WTC11 (cell line): ENCODE measurements around the gene CST9. TPM values are rescaled to one million over a fixed set of nuclear protein-coding genes. Genes with fewer than 3 reads are reported as not detected.

Source experiments
- ATAC-seq: fragments of 200-7000 bp; cut with Tn5 transposase; 2 replicates; pipeline ENCODE4 v1.10.0; 2021; ENCODE audit warnings: mild to moderate bottlenecking, moderate library complexity
- CTCF ChIA-PET: fragments of 300-600 bp; sonication (Branson Sonifier 250); formaldehyde crosslinking; loops from one replicate; lab custom pipeline; 2021; ENCODE audit warnings: antibody characterized with exemption; lab: Charles Lee
- POLR2A ChIA-PET: fragments of 350-600 bp; sonication (Branson Sonifier 250); formaldehyde crosslinking; loops from one replicate; lab custom pipeline; 2021; ENCODE audit warnings: antibody characterized with exemption; lab: Charles Lee
- DNase-seq: peaks from one replicate; pipeline ENCODE4 v3.0.0; 2021; ENCODE audit warnings: low spot score
- H3K27ac Mint-ChIP-seq: 2 replicates; pipeline ENCODE4 v1.8.0; 2021; ENCODE audit warnings: mixed read lengths
- H3K27me3 Mint-ChIP-seq: 2 replicates; pipeline ENCODE4 v1.8.0; 2021; ENCODE audit warnings: low read depth, mild to moderate bottlenecking, moderate library complexity, mixed read lengths
- H3K36me3 Mint-ChIP-seq: 2 replicates; pipeline ENCODE4 v1.8.0; 2021; ENCODE audit warnings: mixed read lengths
- H3K4me1 Mint-ChIP-seq: 2 replicates; pipeline ENCODE4 v1.8.0; 2022; ENCODE audit warnings: mixed read lengths
- H3K4me3 Mint-ChIP-seq: 2 replicates; pipeline ENCODE4 v1.8.0; 2021; ENCODE audit warnings: mild to moderate bottlenecking, moderate library complexity, mixed read lengths
- H3K9me3 Mint-ChIP-seq: 2 replicates; pipeline ENCODE4 v1.8.0; 2021; ENCODE audit warnings: mixed read lengths
- AR ChIP-seq: fragments of 250-450 bp; sonication (Bioruptor Pico); IDR thresholded peaks from 2 replicates; pipeline ENCODE4 v1.9.0; 2021; ENCODE audit warnings: mild to moderate bottlenecking
- CREB1 ChIP-seq: sonication (generic); formaldehyde crosslinking; IDR thresholded peaks from 2 replicates; pipeline ENCODE4 v1.8.0; 2023; ENCODE audit warnings: mild to moderate bottlenecking, missing genetic modification reagents
- E2F5 ChIP-seq: sonication (generic); formaldehyde crosslinking; IDR thresholded peaks from 2 replicates; pipeline ENCODE4 v1.8.1; 2022; ENCODE audit warnings: mild to moderate bottlenecking, moderate library complexity, missing genetic modification reagents
- GTF2I ChIP-seq: fragments of 250-450 bp; sonication (Bioruptor Pico); conservative IDR thresholded peaks from 2 replicates; pipeline ENCODE4 v1.4.0; 2021; ENCODE audit warnings: mild to moderate bottlenecking
- MYBL2 ChIP-seq: sonication (generic); formaldehyde crosslinking; IDR thresholded peaks from 2 replicates; pipeline ENCODE4 v1.8.1; 2023; ENCODE audit warnings: mild to moderate bottlenecking, moderate library complexity, missing genetic modification reagents
- NFE2L1 ChIP-seq: sonication (generic); formaldehyde crosslinking; IDR thresholded peaks from 2 replicates; pipeline ENCODE4 v1.8.1; 2023; ENCODE audit warnings: missing genetic modification reagents
- NR2C2 ChIP-seq: sonication (generic); formaldehyde crosslinking; IDR thresholded peaks from 2 replicates; pipeline ENCODE4 v1.8.0; 2022; ENCODE audit warnings: mild to moderate bottlenecking, missing genetic modification reagents
- OVOL2 ChIP-seq: fragments of 250-450 bp; sonication (Bioruptor Pico); IDR thresholded peaks from 2 replicates; pipeline ENCODE4 v1.9.0; 2021; ENCODE audit warnings: mild to moderate bottlenecking, borderline replicate concordance
- PRDM15 ChIP-seq: sonication (generic); formaldehyde crosslinking; IDR thresholded peaks from 2 replicates; pipeline ENCODE4 v1.8.0; 2022; ENCODE audit warnings: missing genetic modification reagents
- RELA ChIP-seq: sonication (generic); formaldehyde crosslinking; IDR thresholded peaks from 2 replicates; pipeline ENCODE4 v1.8.1; 2022; ENCODE audit warnings: missing genetic modification reagents, mild to moderate bottlenecking, borderline replicate concordance
- ZNF121 ChIP-seq: sonication (generic); formaldehyde crosslinking; IDR thresholded peaks from 2 replicates; pipeline ENCODE4 v1.8.0; 2023; ENCODE audit warnings: missing genetic modification reagents
- ZNF512 ChIP-seq: sonication (generic); formaldehyde crosslinking; IDR thresholded peaks from 2 replicates; pipeline ENCODE4 v1.8.1; 2022; ENCODE audit warnings: missing genetic modification reagents, borderline replicate concordance
- total RNA-seq: library from RNA; stranded (reverse); gene quantifications from 3 replicates; pipeline ENCODE4 v1.2.3, GENCODE V29; 2021
- TF ChIP-seq, protein P1 (sequence below): sonication (generic); formaldehyde crosslinking; IDR thresholded peaks from 2 replicates; pipeline ENCODE4 v1.8.1; 2023; ENCODE audit warnings: mild to moderate bottlenecking, missing genetic modification reagents, borderline replicate concordance
- TF ChIP-seq, protein P2 (sequence below): sonication (generic); formaldehyde crosslinking; IDR thresholded peaks from 2 replicates; pipeline ENCODE4 v1.8.0; 2022; ENCODE audit warnings: mild to moderate bottlenecking, missing genetic modification reagents

Gene CST9
- total RNA-seq, 1 experiment from 2014 or later, result not detected

DNA sequence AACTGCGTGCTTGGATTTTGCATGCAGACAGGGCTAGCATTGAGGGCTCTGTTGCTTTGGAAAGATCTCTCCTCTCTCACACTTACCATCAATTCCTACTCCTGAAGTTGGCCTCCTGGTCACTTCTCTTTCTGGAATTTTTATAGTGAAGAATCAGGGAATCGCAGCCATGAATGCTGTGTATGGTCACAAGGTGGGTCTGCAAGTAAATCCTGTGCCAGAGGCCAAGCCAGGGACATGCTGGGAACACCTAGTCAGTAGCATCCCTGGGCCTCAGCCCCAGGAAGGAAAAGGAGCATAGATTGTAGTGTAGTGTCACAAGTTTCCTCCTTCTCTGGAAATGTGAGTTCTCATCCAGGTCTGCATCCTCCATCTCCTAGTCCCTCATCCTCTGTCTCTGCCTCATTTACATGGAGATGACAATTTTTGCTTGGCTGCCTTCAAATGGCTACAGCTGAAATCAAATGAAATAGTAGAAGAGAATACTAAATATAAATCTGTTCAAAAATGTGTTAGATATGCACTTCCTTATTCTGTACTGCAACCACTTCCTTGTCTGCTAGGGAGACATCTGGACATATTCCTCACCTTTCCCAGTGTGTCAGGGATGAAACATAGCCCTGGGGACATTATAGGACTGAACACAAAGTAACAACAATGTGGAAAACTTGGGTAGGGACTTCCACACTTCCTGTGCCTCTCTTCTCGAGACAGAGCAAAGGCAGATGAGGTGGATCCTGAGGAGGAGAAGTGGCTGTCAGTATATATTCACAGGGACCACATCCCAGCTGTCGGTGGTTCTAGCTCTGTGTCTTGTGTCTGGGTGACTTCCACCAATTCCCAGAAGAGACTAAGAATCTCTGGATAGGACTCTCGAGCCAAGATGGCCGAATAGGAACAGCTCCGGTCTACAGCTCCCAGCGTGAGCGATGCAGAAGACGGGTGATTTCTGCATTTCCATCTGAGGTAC is 17.0 kb downstream of the CST9 start:
- TF ChIP-seq OVOL2 (CRISPR knock-in tag) (no peak), E2F5 (CRISPR knock-in tag) (no peak)
- Mint-ChIP-seq H3K9me3 (peaks cover 7% of the 10 kb centered on the region), H3K36me3 (peaks cover 9% of the 10 kb centered on the region; the same call in 1 of the 2 replicates), H3K4me1 (peaks cover 18% of the 10 kb centered on the region), H3K4me3 (peak overlapping the region; percentile 64), H3K27ac (no peak overlapping the region), H3K27me3 (peaks cover 35% of the 10 kb centered on the region)
- DNase-seq (no peak), ATAC-seq (no peak; the same call in 1 of the 2 replicates)
- ChIA-PET CTCF (no interaction called here), POLR2A (no interaction called here)

GRCh38 chr20:23587631-23588030 is 18.1 kb downstream of the CST9 start:
- ATAC-seq (no peak), DNase-seq (no peak)
- Mint-ChIP-seq H3K27ac (no peak overlapping the region), H3K4me1 (peaks cover 18% of the 10 kb centered on the region)
- POLR2A ChIA-PET, result no interaction called here
- CTCF ChIA-PET, result interaction anchor here (4.8 kb wide), 1 partner anchor 145 kb away, joined by 38 read pairs; no protein-coding TSS in a partner anchor
- TF ChIP-seq PRDM15 (CRISPR knock-in tag), result no peak
- no peak for TF ChIP-seq AR
- TF ChIP-seq, all 79 proteins: peak for 0
- Mint-ChIP-seq H3K9me3 (peaks cover 7% of the 10 kb centered on the region), H3K4me3 (no peak overlapping the region), H3K36me3 (peaks cover 9% of the 10 kb centered on the region; the same call in 1 of the 2 replicates), H3K27me3 (peaks cover 35% of the 10 kb centered on the region)

DNA sequence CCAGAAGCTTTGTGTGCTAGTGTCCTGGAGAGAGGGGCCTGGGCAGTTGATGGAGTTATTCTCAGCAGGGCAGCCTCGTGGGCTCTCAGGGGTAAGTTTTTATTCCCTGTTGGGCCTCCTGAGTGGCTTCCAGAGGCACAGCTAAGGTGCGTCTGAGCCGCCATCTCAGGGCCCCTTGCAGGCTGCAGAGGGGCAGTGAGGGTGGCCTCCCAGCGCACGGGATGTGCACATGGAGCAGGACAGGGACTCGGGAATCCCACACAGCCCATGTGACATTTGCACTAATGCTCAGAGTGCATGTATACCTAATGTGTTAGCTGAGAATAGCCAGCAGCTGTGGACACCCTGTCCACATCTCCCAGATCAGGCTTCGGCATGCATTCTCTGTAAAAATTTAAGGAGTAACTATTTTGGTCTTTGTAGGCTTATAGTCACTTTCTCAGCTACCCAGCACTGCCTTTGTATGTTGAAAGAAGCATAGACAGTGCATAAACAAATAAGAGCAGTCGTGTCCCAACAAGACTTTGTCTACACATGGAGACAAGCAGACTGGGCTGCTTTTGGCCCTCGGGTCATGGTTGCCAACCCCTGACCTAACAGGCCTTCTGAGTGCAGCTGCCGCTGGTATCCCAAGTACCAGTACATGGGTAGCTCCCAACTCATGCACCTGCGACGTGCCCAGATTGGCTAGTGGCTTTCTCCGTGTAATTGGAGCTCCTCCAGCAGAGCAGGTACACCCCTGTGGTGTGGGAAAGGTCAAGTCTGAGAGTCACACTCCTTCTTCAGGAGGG is 18.8 kb downstream of the CST9 start:
- Mint-ChIP-seq H3K27me3 (peaks cover 35% of the 10 kb centered on the region), H3K36me3 (peaks cover 9% of the 10 kb centered on the region; the same call in 1 of the 2 replicates), H3K27ac (no peak overlapping the region), H3K9me3 (peaks cover 7% of the 10 kb centered on the region)
- ChIA-PET POLR2A (no interaction called here), CTCF (interaction anchor here (0.9 to 4.8 kb wide), 2 partner anchors 140 to 144 kb away, joined by 3 to 38 read pairs; no protein-coding TSS in a partner anchor)
- ATAC-seq, result no peak
- TF ChIP-seq, protein P1, sequence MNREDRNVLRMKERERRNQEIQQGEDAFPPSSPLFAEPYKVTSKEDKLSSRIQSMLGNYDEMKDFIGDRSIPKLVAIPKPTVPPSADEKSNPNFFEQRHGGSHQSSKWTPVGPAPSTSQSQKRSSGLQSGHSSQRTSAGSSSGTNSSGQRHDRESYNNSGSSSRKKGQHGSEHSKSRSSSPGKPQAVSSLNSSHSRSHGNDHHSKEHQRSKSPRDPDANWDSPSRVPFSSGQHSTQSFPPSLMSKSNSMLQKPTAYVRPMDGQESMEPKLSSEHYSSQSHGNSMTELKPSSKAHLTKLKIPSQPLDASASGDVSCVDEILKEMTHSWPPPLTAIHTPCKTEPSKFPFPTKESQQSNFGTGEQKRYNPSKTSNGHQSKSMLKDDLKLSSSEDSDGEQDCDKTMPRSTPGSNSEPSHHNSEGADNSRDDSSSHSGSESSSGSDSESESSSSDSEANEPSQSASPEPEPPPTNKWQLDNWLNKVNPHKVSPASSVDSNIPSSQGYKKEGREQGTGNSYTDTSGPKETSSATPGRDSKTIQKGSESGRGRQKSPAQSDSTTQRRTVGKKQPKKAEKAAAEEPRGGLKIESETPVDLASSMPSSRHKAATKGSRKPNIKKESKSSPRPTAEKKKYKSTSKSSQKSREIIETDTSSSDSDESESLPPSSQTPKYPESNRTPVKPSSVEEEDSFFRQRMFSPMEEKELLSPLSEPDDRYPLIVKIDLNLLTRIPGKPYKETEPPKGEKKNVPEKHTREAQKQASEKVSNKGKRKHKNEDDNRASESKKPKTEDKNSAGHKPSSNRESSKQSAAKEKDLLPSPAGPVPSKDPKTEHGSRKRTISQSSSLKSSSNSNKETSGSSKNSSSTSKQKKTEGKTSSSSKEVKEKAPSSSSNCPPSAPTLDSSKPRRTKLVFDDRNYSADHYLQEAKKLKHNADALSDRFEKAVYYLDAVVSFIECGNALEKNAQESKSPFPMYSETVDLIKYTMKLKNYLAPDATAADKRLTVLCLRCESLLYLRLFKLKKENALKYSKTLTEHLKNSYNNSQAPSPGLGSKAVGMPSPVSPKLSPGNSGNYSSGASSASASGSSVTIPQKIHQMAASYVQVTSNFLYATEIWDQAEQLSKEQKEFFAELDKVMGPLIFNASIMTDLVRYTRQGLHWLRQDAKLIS (CRISPR knock-in tag), result no peak
- TF ChIP-seq ZNF121 (CRISPR knock-in tag), result no peak
- no peak for TF ChIP-seq NR2C2 (CRISPR knock-in tag)
- TF ChIP-seq, protein P2, sequence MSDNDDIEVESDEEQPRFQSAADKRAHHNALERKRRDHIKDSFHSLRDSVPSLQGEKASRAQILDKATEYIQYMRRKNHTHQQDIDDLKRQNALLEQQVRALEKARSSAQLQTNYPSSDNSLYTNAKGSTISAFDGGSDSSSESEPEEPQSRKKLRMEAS (CRISPR knock-in tag), result no peak
- no peak for TF ChIP-seq CREB1 (CRISPR knock-in tag)
- no peak for TF ChIP-seq GTF2I (CRISPR knock-in tag)
- TF ChIP-seq RELA, result no peak
- no peak for TF ChIP-seq ZNF512
- no peak for TF ChIP-seq NFE2L1
- TF ChIP-seq MYBL2 (CRISPR knock-in tag), result no peak
- TF ChIP-seq, all 79 proteins: peak for 0
- no peak for DNase-seq
- Mint-ChIP-seq H3K4me3 (no peak overlapping the region), H3K4me1 (peaks cover 25% of the 10 kb centered on the region)
